Neural crest cell (in vitro differentiated cells): ENCODE measurements around the gene CBLN3. TPM values are rescaled to one million over a fixed set of nuclear protein-coding genes. Genes with fewer than 3 reads are reported as not detected.

ENCODE experiments used
- DNase-seq: peaks from one replicate; pipeline ENCODE4 v3.0.0; 2021; ENCODE audit warnings: low read depth, mixed read lengths, low spot score
- H3K27ac Mint-ChIP-seq: one replicate; pipeline ENCODE4 v1.8.0; 2021; ENCODE audit warnings: mild to moderate bottlenecking, mixed read lengths; ENCODE audit not compliant: unreplicated experiment
- H3K27me3 Mint-ChIP-seq: 2 replicates; pipeline ENCODE4 v1.8.0; 2021; ENCODE audit warnings: low read depth, mild to moderate bottlenecking, mixed read lengths
- H3K36me3 Mint-ChIP-seq: 2 replicates; pipeline ENCODE4 v1.8.0; 2021; ENCODE audit warnings: low read depth, mild to moderate bottlenecking, mixed read lengths
- H3K4me1 Mint-ChIP-seq: 2 replicates; pipeline ENCODE4 v1.8.0; 2021; ENCODE audit warnings: mixed read lengths
- H3K4me3 Mint-ChIP-seq: one replicate; pipeline ENCODE4 v1.8.0; 2021; ENCODE audit warnings: mild to moderate bottlenecking, mixed read lengths
- H3K9me3 Mint-ChIP-seq: 2 replicates; pipeline ENCODE4 v1.8.0; 2021; ENCODE audit warnings: mixed read lengths
- total RNA-seq: library from RNA; stranded (reverse); gene quantifications from 2 replicates; pipeline ENCODE4 v1.2.1, GENCODE V29; 2021
- TF ChIP-seq, protein P1 (sequence below): fragments of 200-600 bp; sonication (generic); conservative IDR thresholded peaks from 2 replicates; pipeline ENCODE4 v1.5.0; 2021; ENCODE audit warnings: antibody characterized with exemption, mild to moderate bottlenecking

Gene CBLN3
- total RNA-seq, 1 donor from 2014 or later = 1.0 TPM

DNA sequence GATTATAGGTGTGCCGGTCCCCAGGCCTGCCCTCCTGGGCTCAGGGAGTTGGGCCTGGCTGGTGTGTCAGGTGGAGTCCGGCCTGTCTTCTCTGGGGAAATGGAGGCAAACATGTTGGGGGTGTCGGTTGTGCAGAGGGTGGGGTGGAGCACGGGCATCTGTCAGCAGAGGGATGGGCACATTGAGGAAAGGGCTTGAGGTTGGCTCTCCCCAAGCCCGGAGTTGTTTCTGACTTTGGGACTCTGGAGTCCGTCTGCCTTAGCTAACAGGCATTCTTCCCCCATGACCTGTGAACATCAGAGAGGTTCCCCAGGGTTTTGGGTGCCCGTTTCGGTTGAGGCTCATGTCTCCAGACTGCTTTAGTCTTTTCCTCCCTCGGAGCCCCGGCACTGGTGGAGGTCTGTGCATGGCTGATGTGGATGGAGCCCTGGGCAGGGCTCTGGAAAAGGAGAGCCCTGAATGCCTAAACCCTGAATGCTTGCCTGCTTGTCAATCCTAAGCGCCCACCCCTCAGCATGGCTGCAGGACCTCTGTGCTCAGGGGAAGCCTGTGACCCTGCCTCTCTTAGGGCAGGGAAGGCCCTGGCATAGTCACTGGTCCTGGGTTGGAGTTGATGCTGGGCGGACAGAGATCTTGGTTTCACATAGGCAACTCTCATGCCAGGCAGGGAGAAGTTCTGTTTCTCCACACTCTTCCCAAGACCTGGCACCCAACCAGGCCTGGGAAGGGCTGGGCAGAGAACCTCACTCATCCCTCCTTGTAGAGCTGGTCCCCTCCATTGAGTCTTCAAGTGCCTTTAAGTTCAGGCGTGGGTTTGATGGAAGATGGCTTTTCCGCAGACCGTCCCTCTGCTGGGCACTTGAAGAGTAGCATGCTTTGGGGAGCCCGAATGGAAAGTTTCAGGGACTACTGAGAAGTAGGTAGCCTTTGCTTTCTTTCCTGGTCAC is 17.8 kb downstream of the CBLN3 start:
- H3K4me3 Mint-ChIP-seq = no peak overlapping the region
- no peak overlapping the region for H3K27ac Mint-ChIP-seq
- no peaks in the 10 kb centered on the region for H3K27me3 Mint-ChIP-seq
- TF ChIP-seq, protein P1, sequence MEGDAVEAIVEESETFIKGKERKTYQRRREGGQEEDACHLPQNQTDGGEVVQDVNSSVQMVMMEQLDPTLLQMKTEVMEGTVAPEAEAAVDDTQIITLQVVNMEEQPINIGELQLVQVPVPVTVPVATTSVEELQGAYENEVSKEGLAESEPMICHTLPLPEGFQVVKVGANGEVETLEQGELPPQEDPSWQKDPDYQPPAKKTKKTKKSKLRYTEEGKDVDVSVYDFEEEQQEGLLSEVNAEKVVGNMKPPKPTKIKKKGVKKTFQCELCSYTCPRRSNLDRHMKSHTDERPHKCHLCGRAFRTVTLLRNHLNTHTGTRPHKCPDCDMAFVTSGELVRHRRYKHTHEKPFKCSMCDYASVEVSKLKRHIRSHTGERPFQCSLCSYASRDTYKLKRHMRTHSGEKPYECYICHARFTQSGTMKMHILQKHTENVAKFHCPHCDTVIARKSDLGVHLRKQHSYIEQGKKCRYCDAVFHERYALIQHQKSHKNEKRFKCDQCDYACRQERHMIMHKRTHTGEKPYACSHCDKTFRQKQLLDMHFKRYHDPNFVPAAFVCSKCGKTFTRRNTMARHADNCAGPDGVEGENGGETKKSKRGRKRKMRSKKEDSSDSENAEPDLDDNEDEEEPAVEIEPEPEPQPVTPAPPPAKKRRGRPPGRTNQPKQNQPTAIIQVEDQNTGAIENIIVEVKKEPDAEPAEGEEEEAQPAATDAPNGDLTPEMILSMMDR = peak; percentile 72
- H3K9me3 Mint-ChIP-seq = no peaks in the 10 kb centered on the region
- no peak for DNase-seq
- no peaks in the 10 kb centered on the region for H3K4me1 Mint-ChIP-seq
- H3K36me3 Mint-ChIP-seq = no peaks in the 10 kb centered on the region

DNA sequence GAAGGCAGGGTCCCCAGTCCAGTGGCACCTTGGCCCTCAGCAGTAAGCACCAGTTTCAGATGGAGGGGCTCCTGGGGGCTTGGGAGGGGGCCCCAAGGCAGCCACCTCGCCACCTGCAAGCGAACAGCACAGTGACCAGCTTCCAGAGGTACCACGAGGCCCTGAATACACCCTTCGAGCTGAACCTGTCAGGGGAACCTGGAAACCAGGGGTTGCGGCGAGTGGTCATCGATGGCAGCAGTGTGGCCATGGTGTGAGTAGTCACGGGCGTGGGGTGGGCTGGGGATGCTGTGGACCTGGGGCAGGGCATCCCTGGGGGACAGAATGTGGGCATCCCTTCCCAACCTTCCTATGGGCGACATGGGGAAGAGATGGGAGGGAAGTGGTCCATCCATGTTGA is 19.5 kb downstream of the CBLN3 start:
- Mint-ChIP-seq H3K27ac (no peak overlapping the region), H3K9me3 (no peaks in the 10 kb centered on the region), H3K27me3 (no peaks in the 10 kb centered on the region), H3K4me1 (no peaks in the 10 kb centered on the region), H3K4me3 (no peak overlapping the region), H3K36me3 (no peaks in the 10 kb centered on the region)
- no peak for DNase-seq
- TF ChIP-seq, protein P1 = no peak

DNA sequence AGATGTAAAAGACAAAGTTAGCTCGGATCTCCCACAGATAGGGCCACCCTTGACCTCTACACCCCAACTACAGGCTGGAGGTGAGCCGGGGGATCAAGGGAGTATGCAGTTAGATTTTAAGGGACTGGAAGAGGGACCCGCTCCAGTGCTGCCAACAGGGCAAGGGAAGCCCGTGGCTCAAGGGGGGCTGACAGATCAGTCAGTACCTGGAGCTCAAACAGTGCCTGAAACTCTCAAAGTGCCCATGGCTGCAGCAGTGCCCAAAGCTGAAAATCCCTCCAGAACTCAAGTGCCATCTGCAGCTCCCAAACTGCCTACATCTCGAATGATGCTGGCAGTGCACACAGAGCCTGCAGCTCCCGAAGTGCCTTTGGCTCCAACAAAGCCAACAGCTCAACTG is 20.3 kb downstream of the CBLN3 start:
- Mint-ChIP-seq H3K27ac (no peak overlapping the region), H3K4me1 (no peaks in the 10 kb centered on the region), H3K4me3 (no peak overlapping the region), H3K36me3 (no peaks in the 10 kb centered on the region), H3K9me3 (no peaks in the 10 kb centered on the region), H3K27me3 (no peaks in the 10 kb centered on the region)
- no peak for DNase-seq
- TF ChIP-seq, protein P1 = no peak

DNA sequence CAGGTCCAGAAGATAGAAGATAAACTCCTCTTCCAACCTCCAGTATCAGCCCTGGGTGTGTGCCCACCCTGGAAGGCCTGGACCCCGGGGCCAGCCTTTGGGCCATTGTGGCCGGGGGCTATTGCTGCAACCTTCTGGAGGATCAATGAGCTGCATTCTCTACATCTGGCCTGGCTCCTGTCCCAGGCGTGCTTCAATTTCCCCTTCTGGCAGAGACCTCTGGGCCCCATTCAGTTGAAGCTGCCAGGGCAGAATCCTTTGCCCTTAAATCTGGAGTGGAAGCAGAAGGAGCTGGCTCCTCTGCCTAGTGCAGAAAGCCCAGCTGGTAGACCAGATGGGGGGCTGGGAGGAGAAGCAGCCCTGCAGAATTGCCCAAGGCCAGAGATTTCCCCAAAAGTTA is 20.7 kb downstream of the CBLN3 start:
- H3K9me3 Mint-ChIP-seq = no peaks in the 10 kb centered on the region
- no peaks in the 10 kb centered on the region for H3K4me1 Mint-ChIP-seq
- H3K27ac Mint-ChIP-seq = no peak overlapping the region
- H3K4me3 Mint-ChIP-seq = no peak overlapping the region
- no peaks in the 10 kb centered on the region for H3K36me3 Mint-ChIP-seq
- no peak for DNase-seq
- TF ChIP-seq, protein P1 = no peak
- H3K27me3 Mint-ChIP-seq = no peaks in the 10 kb centered on the region

DNA sequence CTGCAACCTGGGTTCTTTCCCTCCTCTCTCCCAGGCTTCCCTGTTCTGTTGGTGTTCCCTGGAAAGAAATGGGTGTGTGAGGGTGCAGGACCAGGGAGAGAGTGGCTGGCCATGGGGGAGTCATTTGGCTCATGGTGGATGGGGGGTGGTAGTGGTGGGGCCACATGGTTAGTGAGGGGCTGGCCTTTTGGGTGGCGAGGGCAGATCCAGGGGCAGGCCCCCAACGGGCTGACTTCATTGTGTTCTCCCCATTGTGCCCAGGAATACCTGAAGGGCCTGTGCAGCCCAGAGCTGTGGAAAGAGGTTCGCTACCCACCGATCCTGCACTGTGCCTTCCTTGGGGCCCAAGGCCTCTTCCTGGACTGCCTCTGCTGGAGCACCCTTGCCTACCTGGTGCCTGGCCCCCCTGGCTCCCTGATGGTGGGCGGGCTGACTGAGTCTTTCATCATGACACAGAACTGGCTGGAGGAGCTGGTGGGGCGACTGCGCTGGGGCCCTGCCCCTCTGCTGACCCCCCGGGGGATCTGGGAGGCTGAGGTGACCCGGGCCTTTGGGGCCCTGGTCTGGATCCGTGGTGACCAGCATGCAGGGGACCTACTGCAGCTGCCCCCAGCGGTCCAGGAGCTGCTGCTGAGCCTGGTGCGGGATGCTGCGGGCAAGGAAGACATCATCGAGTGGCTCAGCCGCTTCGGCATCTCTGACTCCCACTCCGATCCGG is 21.7 kb downstream of the CBLN3 start:
- no peaks in the 10 kb centered on the region for H3K9me3 Mint-ChIP-seq
- H3K27me3 Mint-ChIP-seq = no peaks in the 10 kb centered on the region
- H3K4me1 Mint-ChIP-seq = no peaks in the 10 kb centered on the region
- TF ChIP-seq, protein P1 = no peak
- H3K4me3 Mint-ChIP-seq = no peak overlapping the region
- DNase-seq = no peak
- no peak overlapping the region for H3K27ac Mint-ChIP-seq
- no peaks in the 10 kb centered on the region for H3K36me3 Mint-ChIP-seq
